Breast epithelium (tissue), 3 donors: ENCODE results near the gene MAN1A2.

Source experiments
- CTCF ChIP-seq, 3 donors: fragments of 450-650 bp; IDR thresholded peaks; one replicate each; pipeline ENCODE4 v1.5.1; 2016 to 2017; ENCODE audit warnings: antibody characterized with exemption in 3 of 3, mild to moderate bottlenecking in 3 of 3, moderate library complexity in 3 of 3
- POLR2AphosphoS5 ChIP-seq, 3 donors: sonication (generic); formaldehyde crosslinking; IDR thresholded peaks; one replicate each; pipeline ENCODE4 v1.6.1; 2017; ENCODE audit warnings: antibody characterized with exemption in 3 of 3

- TF ChIP-seq CTCF (IDR thresholded peaks at IDR 0.05), result no peak
- TF ChIP-seq POLR2AphosphoS5 (IDR thresholded peaks at IDR 0.05), result no peak
Measured at GRCh38 chr1:117453958-117454357, 86.7 kb downstream of the MAN1A2 start.
